ENCODE measurements around the gene HMOX2.

Gene HMOX2

GRCh38 chr16:4452674-4453073 is 23.5 kb upstream of the HMOX2 start:
- H3K9me3 Mint-ChIP-seq = no peaks in the 10 kb centered on the region
- ATAC-seq (ENCODE audit: low read depth) (no peak), DNase-seq (ENCODE audit: low spot score in 2 of 2) (no peak)
- peaks cover 10% of the 10 kb centered on the region for H3K36me3 Mint-ChIP-seq
- H3K27ac Mint-ChIP-seq = peak overlapping the region; percentile 43
- no peaks in the 10 kb centered on the region for H3K4me1 Mint-ChIP-seq
- no peaks in the 10 kb centered on the region for H3K27me3 Mint-ChIP-seq
- H3K4me3 Mint-ChIP-seq = no peak overlapping the region

- Mint-ChIP-seq H3K36me3 (peaks cover 14% of the 10 kb centered on the region), H3K4me3 (no peak overlapping the region), H3K4me1 (peaks cover 5% of the 10 kb centered on the region), H3K27me3 (no peaks in the 10 kb centered on the region), H3K27ac (no peak overlapping the region), H3K9me3 (no peaks in the 10 kb centered on the region)
- ATAC-seq (ENCODE audit: low read depth) (no peak), DNase-seq (ENCODE audit: low spot score in 2 of 2) (no peak)
Measured at GRCh38 chr16:4454623-4455022, 21.6 kb upstream of the HMOX2 start.

GRCh38 chr16:4455081-4455480 is 21.1 kb upstream of the HMOX2 start:
- peaks cover 14% of the 10 kb centered on the region for H3K36me3 Mint-ChIP-seq
- H3K9me3 Mint-ChIP-seq = no peaks in the 10 kb centered on the region
- H3K4me3 Mint-ChIP-seq = no peak overlapping the region
- H3K27me3 Mint-ChIP-seq = no peaks in the 10 kb centered on the region
- H3K4me1 Mint-ChIP-seq = peaks cover 5% of the 10 kb centered on the region
- H3K27ac Mint-ChIP-seq = peak overlapping the region; percentile 14
- no peak for ATAC-seq (ENCODE audit: low read depth)
- no peak for DNase-seq (ENCODE audit: low spot score in 2 of 2)

- DNase-seq (ENCODE audit: low spot score in 2 of 2) (no peak), ATAC-seq (ENCODE audit: low read depth) (no peak)
- Mint-ChIP-seq H3K4me3 (no peak overlapping the region), H3K36me3 (peaks cover 16% of the 10 kb centered on the region), H3K27me3 (no peaks in the 10 kb centered on the region), H3K9me3 (no peaks in the 10 kb centered on the region), H3K27ac (no peak overlapping the region), H3K4me1 (peaks cover 5% of the 10 kb centered on the region)
Measured at GRCh38 chr16:4455951-4456350, 20.2 kb upstream of the HMOX2 start.

- DNase-seq (ENCODE audit: low spot score in 2 of 2) = no peak
- no peak overlapping the region for H3K27ac Mint-ChIP-seq
- no peaks in the 10 kb centered on the region for H3K27me3 Mint-ChIP-seq
- H3K36me3 Mint-ChIP-seq = peaks cover 17% of the 10 kb centered on the region
- ATAC-seq (ENCODE audit: low read depth) = no peak
- H3K4me3 Mint-ChIP-seq = no peak overlapping the region
- H3K4me1 Mint-ChIP-seq = peaks cover 5% of the 10 kb centered on the region
- H3K9me3 Mint-ChIP-seq = no peaks in the 10 kb centered on the region
Measured at GRCh38 chr16:4460936-4461249, 15.3 kb upstream of the HMOX2 start.

GRCh38 chr16:4461250-4462085 is 14.7 kb upstream of the HMOX2 start:
- Mint-ChIP-seq H3K9me3 (no peaks in the 10 kb centered on the region), H3K36me3 (peaks cover 17% of the 10 kb centered on the region), H3K4me3 (no peak overlapping the region), H3K27ac (no peak overlapping the region), H3K27me3 (no peaks in the 10 kb centered on the region), H3K4me1 (peaks cover 5% of the 10 kb centered on the region)
- DNase-seq (ENCODE audit: low spot score in 2 of 2) (no peak), ATAC-seq (ENCODE audit: low read depth) (no peak)

GRCh38 chr16:4463522-4464163 is 12.6 kb upstream of the HMOX2 start:
- Mint-ChIP-seq H3K27me3 (no peaks in the 10 kb centered on the region), H3K4me3 (no peak overlapping the region), H3K36me3 (peaks cover 18% of the 10 kb centered on the region), H3K9me3 (no peaks in the 10 kb centered on the region), H3K4me1 (peaks cover 5% of the 10 kb centered on the region), H3K27ac (peak overlapping the region; percentile 21)
- ATAC-seq (ENCODE audit: low read depth) (no peak), DNase-seq (ENCODE audit: low spot score in 2 of 2) (no peak)

- Mint-ChIP-seq H3K27ac (no peak overlapping the region), H3K4me3 (no peak overlapping the region), H3K27me3 (no peaks in the 10 kb centered on the region), H3K9me3 (no peaks in the 10 kb centered on the region), H3K36me3 (peaks cover 14% of the 10 kb centered on the region), H3K4me1 (no peaks in the 10 kb centered on the region)
- no peak for DNase-seq (ENCODE audit: low spot score in 2 of 2)
- no peak for ATAC-seq (ENCODE audit: low read depth)
Measured at GRCh38 chr16:4465977-4466779, 10.0 kb upstream of the HMOX2 start.

- no peaks in the 10 kb centered on the region for H3K9me3 Mint-ChIP-seq
- H3K27me3 Mint-ChIP-seq = no peaks in the 10 kb centered on the region
- H3K36me3 Mint-ChIP-seq = peaks cover 14% of the 10 kb centered on the region
- H3K4me1 Mint-ChIP-seq = no peaks in the 10 kb centered on the region
- ATAC-seq (ENCODE audit: low read depth) = no peak
- H3K27ac Mint-ChIP-seq = no peak overlapping the region
- DNase-seq (ENCODE audit: low spot score in 2 of 2) = no peak
- H3K4me3 Mint-ChIP-seq = no peak overlapping the region
Measured at GRCh38 chr16:4467916-4468315, 8.3 kb upstream of the HMOX2 start.

- H3K4me3 Mint-ChIP-seq = no peak overlapping the region
- H3K9me3 Mint-ChIP-seq = no peaks in the 10 kb centered on the region
- no peaks in the 10 kb centered on the region for H3K27me3 Mint-ChIP-seq
- H3K27ac Mint-ChIP-seq = no peak overlapping the region
- no peak for ATAC-seq (ENCODE audit: low read depth)
- H3K36me3 Mint-ChIP-seq = peaks cover 12% of the 10 kb centered on the region
- H3K4me1 Mint-ChIP-seq = no peaks in the 10 kb centered on the region
- no peak for DNase-seq (ENCODE audit: low spot score in 2 of 2)
Measured at GRCh38 chr16:4468972-4469371, 7.2 kb upstream of the HMOX2 start.

- H3K4me1 Mint-ChIP-seq = peaks cover 5% of the 10 kb centered on the region
- no peaks in the 10 kb centered on the region for H3K9me3 Mint-ChIP-seq
- ATAC-seq (ENCODE audit: low read depth) (no peak), DNase-seq (ENCODE audit: low spot score in 2 of 2) (no peak)
- H3K4me3 Mint-ChIP-seq = no peak overlapping the region
- H3K27me3 Mint-ChIP-seq = no peaks in the 10 kb centered on the region
- peaks cover 5% of the 10 kb centered on the region for H3K36me3 Mint-ChIP-seq
- H3K27ac Mint-ChIP-seq = no peak overlapping the region
Measured at GRCh38 chr16:4471869-4472268, 4.3 kb upstream of the HMOX2 start.

- DNase-seq (ENCODE audit: low spot score in 2 of 2) (no peak), ATAC-seq (ENCODE audit: low read depth) (no peak)
- H3K27me3 Mint-ChIP-seq = no peaks in the 10 kb centered on the region
- no peaks in the 10 kb centered on the region for H3K9me3 Mint-ChIP-seq
- H3K4me3 Mint-ChIP-seq = peak overlapping the region; percentile 37
- peak overlapping the region; percentile 53 for H3K27ac Mint-ChIP-seq
- peaks cover 4% of the 10 kb centered on the region for H3K36me3 Mint-ChIP-seq
- H3K4me1 Mint-ChIP-seq = peaks cover 11% of the 10 kb centered on the region
Measured at GRCh38 chr16:4472880-4473279, 3.3 kb upstream of the HMOX2 start.

- Mint-ChIP-seq H3K9me3 (no peaks in the 10 kb centered on the region), H3K4me1 (peaks cover 15% of the 10 kb centered on the region), H3K4me3 (peak within 1 kb of the TSS; percentile 85), H3K27me3 (no peaks in the 10 kb centered on the region), H3K36me3 (peaks cover 2% of the 10 kb centered on the region), H3K27ac (peak within 1 kb of the TSS; percentile 82)
- ATAC-seq (ENCODE audit: low read depth) = peak; percentile 51
- DNase-seq (ENCODE audit: low spot score in 2 of 2) = peak; percentile 70 to 71
Measured at GRCh38 chr16:4474192-4474961, 1.8 kb upstream of the HMOX2 start, which contains the start of gene NMRAL1. TSS of gene NMRAL1 (minus strand) at chr16:4474625. CDS start at chr16:4474132, 493 bp downstream.
